ENCODE results near the gene BPIFA1.

BPIFA1 gene

GRCh38 chr20:33202451-33202850, 33.3 kb upstream of the BPIFA1 start:
- Histone ChIP-seq H3F3A (ENCODE audit: insufficient read depth, low read length) (no peaks in the 10 kb centered on the region), H3K9ac (ENCODE audit: low read length) (no peak overlapping the region), H4K20me1 (ENCODE audit: insufficient read depth, low read length) (no peaks in the 10 kb centered on the region), H2AFZ (ENCODE audit: low read length) (no peak overlapping the region), H3K4me3 (ENCODE audit: low read depth, low read length, poor library complexity, severe bottlenecking) (no peak overlapping the region), H3K9me2 (ENCODE audit: low read depth, low read length) (no peaks in the 10 kb centered on the region), H3K27ac (ENCODE audit: low read depth, low read length, poor library complexity, severe bottlenecking) (no peak overlapping the region), H3K9me3 (ENCODE audit: low read length) (no peaks in the 10 kb centered on the region), H3K4me1 (ENCODE audit: insufficient read depth, low read length, severe bottlenecking) (no peaks in the 10 kb centered on the region), H3K27me3 (ENCODE audit: insufficient read depth, low read length) (peaks cover 2% of the 10 kb centered on the region; the same call in 1 of the 2 replicates), H3K4me2 (ENCODE audit: low read length) (no peak overlapping the region), H3K36me3 (ENCODE audit: insufficient read depth, low read length) (no peaks in the 10 kb centered on the region), H3K79me2 (ENCODE audit: insufficient read depth, low read length) (no peaks in the 10 kb centered on the region)
- no peak for TF ChIP-seq EZH2 (IDR thresholded peaks at IDR 0.05; ENCODE audit: borderline replicate concordance, low read length)
- TF ChIP-seq, protein P1, sequence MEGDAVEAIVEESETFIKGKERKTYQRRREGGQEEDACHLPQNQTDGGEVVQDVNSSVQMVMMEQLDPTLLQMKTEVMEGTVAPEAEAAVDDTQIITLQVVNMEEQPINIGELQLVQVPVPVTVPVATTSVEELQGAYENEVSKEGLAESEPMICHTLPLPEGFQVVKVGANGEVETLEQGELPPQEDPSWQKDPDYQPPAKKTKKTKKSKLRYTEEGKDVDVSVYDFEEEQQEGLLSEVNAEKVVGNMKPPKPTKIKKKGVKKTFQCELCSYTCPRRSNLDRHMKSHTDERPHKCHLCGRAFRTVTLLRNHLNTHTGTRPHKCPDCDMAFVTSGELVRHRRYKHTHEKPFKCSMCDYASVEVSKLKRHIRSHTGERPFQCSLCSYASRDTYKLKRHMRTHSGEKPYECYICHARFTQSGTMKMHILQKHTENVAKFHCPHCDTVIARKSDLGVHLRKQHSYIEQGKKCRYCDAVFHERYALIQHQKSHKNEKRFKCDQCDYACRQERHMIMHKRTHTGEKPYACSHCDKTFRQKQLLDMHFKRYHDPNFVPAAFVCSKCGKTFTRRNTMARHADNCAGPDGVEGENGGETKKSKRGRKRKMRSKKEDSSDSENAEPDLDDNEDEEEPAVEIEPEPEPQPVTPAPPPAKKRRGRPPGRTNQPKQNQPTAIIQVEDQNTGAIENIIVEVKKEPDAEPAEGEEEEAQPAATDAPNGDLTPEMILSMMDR (IDR thresholded peaks at IDR 0.05; ENCODE audit: low read length), result no peak

- H3K79me2 ChIP-seq (ENCODE audit: insufficient read depth, low read length), result no peaks in the 10 kb centered on the region
- H3K36me3 ChIP-seq (ENCODE audit: insufficient read depth, low read length), result no peaks in the 10 kb centered on the region
- no peaks in the 10 kb centered on the region for H3F3A ChIP-seq (ENCODE audit: insufficient read depth, low read length)
- no peak overlapping the region for H2AFZ ChIP-seq (ENCODE audit: low read length)
- H3K27ac ChIP-seq (ENCODE audit: low read depth, low read length, poor library complexity, severe bottlenecking), result no peak overlapping the region
- H3K4me1 ChIP-seq (ENCODE audit: insufficient read depth, low read length, severe bottlenecking), result no peaks in the 10 kb centered on the region
- H3K4me2 ChIP-seq (ENCODE audit: low read length), result no peak overlapping the region
- H4K20me1 ChIP-seq (ENCODE audit: insufficient read depth, low read length), result no peaks in the 10 kb centered on the region
- H3K9me2 ChIP-seq (ENCODE audit: low read depth, low read length), result no peaks in the 10 kb centered on the region
- H3K4me3 ChIP-seq (ENCODE audit: low read depth, low read length, poor library complexity, severe bottlenecking), result no peak overlapping the region
- no peaks in the 10 kb centered on the region; the same call in 1 of the 2 replicates for H3K27me3 ChIP-seq (ENCODE audit: insufficient read depth, low read length)
- H3K9me3 ChIP-seq (ENCODE audit: low read length), result no peaks in the 10 kb centered on the region
- H3K9ac ChIP-seq (ENCODE audit: low read length), result no peak overlapping the region
- no peak for TF ChIP-seq EZH2 (IDR thresholded peaks at IDR 0.05; ENCODE audit: borderline replicate concordance, low read length)
Measured at GRCh38 chr20:33203444-33203843, 32.4 kb upstream of the BPIFA1 start.

GRCh38 chr20:33209789-33210188, 26.0 kb upstream of the BPIFA1 start:
- H3K27me3 ChIP-seq (ENCODE audit: insufficient read depth, low read length), result no peaks in the 10 kb centered on the region
- H3K4me3 ChIP-seq (ENCODE audit: low read depth, low read length, poor library complexity, severe bottlenecking), result no peak overlapping the region
- H3K79me2 ChIP-seq (ENCODE audit: insufficient read depth, low read length), result no peaks in the 10 kb centered on the region
- no peaks in the 10 kb centered on the region for H4K20me1 ChIP-seq (ENCODE audit: insufficient read depth, low read length)
- H2AFZ ChIP-seq (ENCODE audit: low read length), result no peak overlapping the region
- no peaks in the 10 kb centered on the region for H3K36me3 ChIP-seq (ENCODE audit: insufficient read depth, low read length)
- H3K4me2 ChIP-seq (ENCODE audit: low read length), result no peak overlapping the region
- no peaks in the 10 kb centered on the region for H3K9me2 ChIP-seq (ENCODE audit: low read depth, low read length)
- H3F3A ChIP-seq (ENCODE audit: insufficient read depth, low read length), result no peaks in the 10 kb centered on the region
- H3K27ac ChIP-seq (ENCODE audit: low read depth, low read length, poor library complexity, severe bottlenecking), result no peak overlapping the region
- H3K4me1 ChIP-seq (ENCODE audit: insufficient read depth, low read length, severe bottlenecking), result no peaks in the 10 kb centered on the region
- H3K9me3 ChIP-seq (ENCODE audit: low read length), result no peaks in the 10 kb centered on the region
- no peak for TF ChIP-seq EZH2 (IDR thresholded peaks at IDR 0.05; ENCODE audit: borderline replicate concordance, low read length)
- TF ChIP-seq, protein P1 (IDR thresholded peaks at IDR 0.05; ENCODE audit: low read length), result no peak
- H3K9ac ChIP-seq (ENCODE audit: low read length), result no peak overlapping the region

DNA sequence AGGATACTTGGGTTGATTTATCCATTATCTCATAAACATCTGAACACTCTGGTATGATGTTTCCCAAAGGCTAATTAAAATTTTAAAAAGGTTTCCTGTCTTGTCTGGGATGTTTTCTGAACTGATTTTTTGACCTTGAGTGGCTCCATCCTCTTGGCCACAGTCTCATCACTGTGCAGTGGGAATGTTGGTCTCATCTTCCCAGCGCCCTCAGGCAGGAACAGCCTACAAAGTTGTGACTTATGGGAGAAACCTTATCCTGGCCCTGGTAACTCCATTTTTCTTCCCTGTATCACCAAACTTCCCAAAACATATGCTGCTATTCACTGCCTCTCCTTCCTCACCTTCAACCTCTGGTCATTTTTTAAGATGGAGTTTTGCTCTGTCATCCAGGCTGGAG, 25.4 kb upstream of the BPIFA1 start:
- H3K9me2 ChIP-seq (ENCODE audit: low read depth, low read length), result no peaks in the 10 kb centered on the region
- H3K36me3 ChIP-seq (ENCODE audit: insufficient read depth, low read length), result no peaks in the 10 kb centered on the region
- TF ChIP-seq, protein P1 (IDR thresholded peaks at IDR 0.05; ENCODE audit: low read length), result no peak
- TF ChIP-seq EZH2 (IDR thresholded peaks at IDR 0.05; ENCODE audit: borderline replicate concordance, low read length), result no peak

More for the DNA sequence above, 25.4 kb upstream of the BPIFA1 start:
- Histone ChIP-seq H3K9me3 (ENCODE audit: low read length) (no peaks in the 10 kb centered on the region), H3K27me3 (ENCODE audit: insufficient read depth, low read length) (no peaks in the 10 kb centered on the region), H3K4me2 (ENCODE audit: low read length) (no peak overlapping the region), H3F3A (ENCODE audit: insufficient read depth, low read length) (no peaks in the 10 kb centered on the region), H2AFZ (ENCODE audit: low read length) (no peak overlapping the region), H4K20me1 (ENCODE audit: insufficient read depth, low read length) (no peaks in the 10 kb centered on the region), H3K9ac (ENCODE audit: low read length) (no peak overlapping the region), H3K4me1 (ENCODE audit: insufficient read depth, low read length, severe bottlenecking) (no peaks in the 10 kb centered on the region), H3K27ac (ENCODE audit: low read depth, low read length, poor library complexity, severe bottlenecking) (no peak overlapping the region), H3K79me2 (ENCODE audit: insufficient read depth, low read length) (no peaks in the 10 kb centered on the region), H3K4me3 (ENCODE audit: low read depth, low read length, poor library complexity, severe bottlenecking) (no peak overlapping the region)

All from OCI-LY1 (cell line).